Loucy (cell line): ENCODE data around the gene RASD1.

Experiments
- H2AFZ ChIP-seq: fragments of 200-600 bp; sonication (generic); 2 replicates; pipeline ENCODE4 v1.6.0; 2016; ENCODE audit warnings: antibody characterized with exemption, mild to moderate bottlenecking, low read length, moderate library complexity
- H3F3A ChIP-seq: fragments of 200-600 bp; 2 replicates; pipeline ENCODE4 v1.6.0; 2016; ENCODE audit warnings: antibody characterized with exemption, low read depth, mild to moderate bottlenecking
- H3K27me3 ChIP-seq: fragments of 200-600 bp; sonication (generic); 2 replicates; pipeline ENCODE4 v1.6.1; 2014; ENCODE audit warnings: low read length, mild to moderate bottlenecking; ENCODE audit not compliant: insufficient read depth, poor library complexity, severe bottlenecking
- H3K36me3 ChIP-seq: fragments of 200-600 bp; sonication (generic); 2 replicates; pipeline ENCODE4 v1.6.1; 2016; ENCODE audit warnings: low read length; ENCODE audit not compliant: insufficient read depth
- H3K4me1 ChIP-seq: fragments of 200-600 bp; sonication (generic); 2 replicates; pipeline ENCODE4 v1.5.1; 2014; ENCODE audit warnings: low read length, mild to moderate bottlenecking; ENCODE audit not compliant: insufficient read depth, poor library complexity, severe bottlenecking
- H3K4me2 ChIP-seq: fragments of 200-600 bp; sonication (generic); 2 replicates; pipeline ENCODE4 v1.6.0; 2014; ENCODE audit warnings: antibody characterized with exemption, low read length, low read depth, mild to moderate bottlenecking; ENCODE audit not compliant: poor library complexity, severe bottlenecking
- H3K4me3 ChIP-seq: fragments of 200-600 bp; sonication (generic); 2 replicates; pipeline ENCODE4 v1.5.1; 2014; ENCODE audit warnings: low read length, mild to moderate bottlenecking, mixed read lengths; ENCODE audit not compliant: poor library complexity, severe bottlenecking
- H3K79me2 ChIP-seq: fragments of 200-600 bp; sonication (generic); 2 replicates; pipeline ENCODE4 v1.6.1; 2014; ENCODE audit warnings: low read length; ENCODE audit not compliant: insufficient read depth
- H3K9ac ChIP-seq: fragments of 200-600 bp; sonication (generic); 2 replicates; pipeline ENCODE4 v1.6.0; 2014; ENCODE audit warnings: mild to moderate bottlenecking, low read depth, low read length, moderate library complexity; ENCODE audit not compliant: poor library complexity, severe bottlenecking
- H3K9me2 ChIP-seq: fragments of 200-600 bp; sonication (generic); replicated peaks from 2 replicates; pipeline ENCODE4 v1.6.1; 2016; ENCODE audit warnings: low read depth, low read length, mixed read lengths
- H3K9me3 ChIP-seq: fragments of 200-600 bp; sonication (generic); 2 replicates; pipeline ENCODE4 v1.6.1; 2014; ENCODE audit warnings: mild to moderate bottlenecking, antibody characterized with exemption, low read length, low read depth; ENCODE audit not compliant: insufficient read depth
- H4K20me1 ChIP-seq: fragments of 200-600 bp; sonication (generic); 2 replicates; pipeline ENCODE4 v1.6.0; 2014; ENCODE audit warnings: antibody characterized with exemption, low read length, mild to moderate bottlenecking; ENCODE audit not compliant: insufficient read depth, poor library complexity, severe bottlenecking
- EZH2phosphoT487 ChIP-seq: fragments of 200-600 bp; IDR thresholded peaks from 2 replicates; pipeline ENCODE4 v1.6.1; 2018; ENCODE audit warnings: antibody characterized with exemption, mild to moderate bottlenecking, moderate library complexity, borderline replicate concordance
- TF ChIP-seq, protein P1 (sequence below): fragments of 200-600 bp; sonication (generic); conservative IDR thresholded peaks from 2 replicates; pipeline ENCODE4 v1.5.1; 2014; ENCODE audit warnings: mild to moderate bottlenecking, antibody characterized with exemption, low read length

The RASD1 gene

DNA sequence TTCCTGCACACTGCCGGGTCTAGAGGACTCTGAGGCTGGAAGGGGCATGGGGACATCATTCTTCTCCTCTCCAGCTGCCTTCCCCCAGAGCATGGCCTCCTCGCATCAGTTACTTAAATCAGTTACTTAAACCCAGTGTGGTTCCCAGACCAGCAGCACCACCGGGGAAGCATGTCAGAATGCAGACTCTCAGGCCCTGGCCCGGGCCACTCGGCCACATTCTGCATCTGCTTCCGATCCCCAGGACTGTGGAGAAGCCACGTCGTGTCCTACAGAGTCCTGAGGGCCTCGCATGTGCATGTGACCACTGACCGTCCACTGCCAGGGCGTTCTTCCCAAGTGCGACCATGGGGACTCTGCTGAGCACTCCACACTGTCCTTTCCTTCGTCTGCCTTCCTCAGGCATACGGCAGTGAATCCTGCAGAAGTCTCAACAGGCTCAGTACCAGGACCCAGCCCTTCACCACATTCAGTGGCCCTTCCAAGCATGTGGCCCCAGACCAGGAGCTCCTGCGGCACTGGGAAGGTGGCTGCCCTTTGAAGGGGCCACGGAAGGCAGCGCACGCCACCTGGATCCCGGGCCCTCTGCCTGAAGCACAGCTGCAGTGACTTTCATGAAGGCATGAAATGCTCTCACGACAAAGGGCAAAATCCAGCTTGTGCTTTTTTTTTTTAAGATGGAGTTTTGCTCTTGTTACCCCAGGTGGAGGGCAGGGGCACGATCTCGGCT, 46.9 kb upstream of the RASD1 start:
- H3K9ac ChIP-seq, result no peak overlapping the region
- no peaks in the 10 kb centered on the region for H3K9me3 ChIP-seq
- H3F3A ChIP-seq, result no peaks in the 10 kb centered on the region
- H4K20me1 ChIP-seq, result no peaks in the 10 kb centered on the region
- H3K4me2 ChIP-seq, result no peak overlapping the region
- H2AFZ ChIP-seq, result no peak overlapping the region
- H3K27me3 ChIP-seq, result no peaks in the 10 kb centered on the region
- H3K9me2 ChIP-seq, result no peaks in the 10 kb centered on the region
- H3K36me3 ChIP-seq, result no peaks in the 10 kb centered on the region
- H3K4me3 ChIP-seq, result no peak overlapping the region
- TF ChIP-seq, protein P1, sequence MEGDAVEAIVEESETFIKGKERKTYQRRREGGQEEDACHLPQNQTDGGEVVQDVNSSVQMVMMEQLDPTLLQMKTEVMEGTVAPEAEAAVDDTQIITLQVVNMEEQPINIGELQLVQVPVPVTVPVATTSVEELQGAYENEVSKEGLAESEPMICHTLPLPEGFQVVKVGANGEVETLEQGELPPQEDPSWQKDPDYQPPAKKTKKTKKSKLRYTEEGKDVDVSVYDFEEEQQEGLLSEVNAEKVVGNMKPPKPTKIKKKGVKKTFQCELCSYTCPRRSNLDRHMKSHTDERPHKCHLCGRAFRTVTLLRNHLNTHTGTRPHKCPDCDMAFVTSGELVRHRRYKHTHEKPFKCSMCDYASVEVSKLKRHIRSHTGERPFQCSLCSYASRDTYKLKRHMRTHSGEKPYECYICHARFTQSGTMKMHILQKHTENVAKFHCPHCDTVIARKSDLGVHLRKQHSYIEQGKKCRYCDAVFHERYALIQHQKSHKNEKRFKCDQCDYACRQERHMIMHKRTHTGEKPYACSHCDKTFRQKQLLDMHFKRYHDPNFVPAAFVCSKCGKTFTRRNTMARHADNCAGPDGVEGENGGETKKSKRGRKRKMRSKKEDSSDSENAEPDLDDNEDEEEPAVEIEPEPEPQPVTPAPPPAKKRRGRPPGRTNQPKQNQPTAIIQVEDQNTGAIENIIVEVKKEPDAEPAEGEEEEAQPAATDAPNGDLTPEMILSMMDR, result no peak
- TF ChIP-seq EZH2phosphoT487, result no peak
- no peaks in the 10 kb centered on the region for H3K79me2 ChIP-seq
- no peaks in the 10 kb centered on the region for H3K4me1 ChIP-seq

DNA sequence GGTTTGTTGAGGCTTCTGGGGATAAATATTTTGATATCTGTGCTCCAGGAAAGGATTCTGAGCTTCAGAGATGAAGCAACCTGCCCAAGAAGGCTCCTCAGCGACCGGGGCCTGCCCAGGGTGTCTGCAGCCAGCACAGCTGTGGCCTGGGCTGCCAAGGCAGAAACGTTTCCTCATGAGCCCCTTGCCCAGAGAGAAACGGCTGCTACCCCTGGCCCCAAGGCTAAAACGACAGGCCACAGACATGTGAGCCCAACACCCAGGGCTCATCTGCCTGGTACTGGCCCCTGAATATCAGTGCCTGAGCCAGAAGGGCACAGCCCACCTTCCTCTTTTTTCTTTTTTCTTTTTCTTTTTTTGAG, 45.4 kb upstream of the RASD1 start:
- no peaks in the 10 kb centered on the region for H3K9me3 ChIP-seq
- H4K20me1 ChIP-seq, result no peaks in the 10 kb centered on the region
- no peak overlapping the region for H3K4me2 ChIP-seq
- no peaks in the 10 kb centered on the region for H3K79me2 ChIP-seq
- no peaks in the 10 kb centered on the region for H3K36me3 ChIP-seq
- H3K4me3 ChIP-seq, result no peak overlapping the region
- no peak overlapping the region for H2AFZ ChIP-seq
- H3K9ac ChIP-seq, result no peak overlapping the region
- no peaks in the 10 kb centered on the region for H3K27me3 ChIP-seq
- no peak for TF ChIP-seq EZH2phosphoT487
- TF ChIP-seq, protein P1, result no peak
- no peaks in the 10 kb centered on the region for H3K9me2 ChIP-seq
- no peaks in the 10 kb centered on the region for H3K4me1 ChIP-seq
- no peaks in the 10 kb centered on the region for H3F3A ChIP-seq

DNA sequence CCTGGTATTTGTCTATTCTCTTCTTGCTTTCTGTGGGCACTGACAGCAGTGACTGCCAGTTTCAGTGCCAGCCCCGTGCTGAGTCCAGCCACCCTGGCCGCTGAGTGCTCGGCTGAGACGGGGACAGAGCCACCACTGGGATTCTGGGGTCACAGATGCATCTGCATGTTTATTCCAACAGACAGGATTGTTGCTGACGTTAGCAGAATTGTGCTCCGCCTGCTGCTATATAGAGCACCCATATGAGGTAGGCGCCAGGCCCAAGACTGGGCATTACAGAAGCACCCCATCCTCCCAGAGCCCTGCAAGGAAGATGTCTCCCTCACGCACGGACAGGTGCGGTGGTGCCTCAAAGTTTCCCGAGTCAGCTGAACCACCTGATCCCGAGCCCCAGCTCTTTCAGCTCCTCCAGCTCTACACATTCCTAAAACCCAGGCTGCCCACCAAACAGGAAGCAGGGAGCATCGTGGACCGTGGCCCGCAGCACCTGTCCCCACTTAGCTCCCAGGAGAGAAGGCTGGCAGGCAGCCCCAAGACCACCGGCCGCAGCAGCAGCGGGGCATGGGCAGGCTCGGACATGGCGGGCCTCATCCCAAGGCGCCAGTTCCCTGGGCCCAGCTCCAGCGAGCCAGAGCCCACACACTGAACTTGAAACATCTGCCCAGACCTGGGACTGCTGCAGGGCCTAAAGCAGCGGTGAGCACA, 44.9 kb upstream of the RASD1 start:
- no peak overlapping the region for H3K9ac ChIP-seq
- no peaks in the 10 kb centered on the region for H4K20me1 ChIP-seq
- no peaks in the 10 kb centered on the region for H3K9me2 ChIP-seq
- no peak overlapping the region for H3K4me2 ChIP-seq
- H3K4me3 ChIP-seq, result no peak overlapping the region
- no peaks in the 10 kb centered on the region for H3K9me3 ChIP-seq
- H3F3A ChIP-seq, result no peaks in the 10 kb centered on the region
- H3K36me3 ChIP-seq, result no peaks in the 10 kb centered on the region
- H3K4me1 ChIP-seq, result no peaks in the 10 kb centered on the region
- no peak for TF ChIP-seq EZH2phosphoT487
- TF ChIP-seq, protein P1, result no peak
- H3K27me3 ChIP-seq, result no peaks in the 10 kb centered on the region
- no peaks in the 10 kb centered on the region for H3K79me2 ChIP-seq
- no peak overlapping the region for H2AFZ ChIP-seq
